ENCODE measurements around the gene SGSM2. TPM values are rescaled to one million over a fixed set of nuclear protein-coding genes. Genes with fewer than 3 reads are reported as not detected.
A peak's percentile ranks its signal among the peaks of the same experiment; 100 is the strongest.

Gene SGSM2
- polyA plus RNA-seq, 3 donors, result 3.0 to 130 (median 3.5) TPM

GRCh38 chr17:2363851-2364762, 26.8 kb downstream of the SGSM2 start:
- Histone ChIP-seq H3K4me3 (replicated peaks in 1 of 3; ENCODE audit: low read depth in 2 of 3, low read length in 3 of 3) (no peak overlapping the region), H2AFZ (ENCODE audit: insufficient read depth, low read depth, low read length, poor library complexity, severe bottlenecking) (no peak overlapping the region), H3K27ac (ENCODE audit: low read depth in 1 of 2, low read length in 2 of 2) (no peak overlapping the region), H4K20me1 (ENCODE audit: insufficient read depth, low read length) (no peaks in the 10 kb centered on the region), H3K9ac (ENCODE audit: insufficient read depth, low read length, poor library complexity, severe bottlenecking) (no peak overlapping the region), H3K36me3 (replicated peaks in 1 of 2; ENCODE audit: control insufficient read depth in 1 of 2, insufficient read depth in 2 of 2, low read length in 2 of 2) (peaks cover 11 to 33% of the 10 kb centered on the region in 2 donors), H3K9me3 (replicated peaks in 1 of 2; ENCODE audit: control insufficient read depth in 1 of 2, insufficient read depth in 1 of 2, low read length in 2 of 2) (no peaks in the 10 kb centered on the region), H3K4me2 (replicated peaks; ENCODE audit: extremely low read depth, low read length, poor library complexity, severe bottlenecking) (no peak overlapping the region), H3K4me1 (ENCODE audit: control insufficient read depth in 1 of 2, insufficient read depth in 2 of 2, low read length in 2 of 2) (no peaks in the 10 kb centered on the region), H3K27me3 (ENCODE audit: control insufficient read depth in 2 of 2, insufficient read depth in 2 of 2, low read length in 2 of 2) (no peaks in the 10 kb centered on the region), H3K79me2 (ENCODE audit: insufficient read depth, low read length) (no peaks in the 10 kb centered on the region)
- peak overlapping the region in 1 of 7 donors; percentile 42 for H3K27ac Mint-ChIP-seq
- intact Hi-C loops (cut with micrococcal nuclease), result no loop called here
- peaks cover 6% of the 10 kb centered on the region for H3K4me1 Mint-ChIP-seq
- no peak for DNase-seq
- peaks cover 0 to 3% (median 0%) of the 10 kb centered on the region in 7 donors for H3K9me3 Mint-ChIP-seq
- WGBS (ENCODE audit: insufficient coverage), result 95% methylated on average over 17 of the region's 26 CpGs
- no peak for TF ChIP-seq CTCF (IDR thresholded peaks at IDR 0.05)
- H3K36me3 Mint-ChIP-seq, result peaks cover 33 to 49% of the 10 kb centered on the region in 2 donors
- H3K27me3 Mint-ChIP-seq (ENCODE audit: low read depth in 3 of 3), result peaks cover 0 to 2% (median 1%) of the 10 kb centered on the region in 3 donors
- no peak overlapping the region for H3K4me3 Mint-ChIP-seq

- Histone ChIP-seq H3K9ac (ENCODE audit: insufficient read depth, low read length, poor library complexity, severe bottlenecking) (no peak overlapping the region), H2AFZ (ENCODE audit: insufficient read depth, low read depth, low read length, poor library complexity, severe bottlenecking) (no peak overlapping the region), H3K36me3 (replicated peaks in 1 of 2; ENCODE audit: control insufficient read depth in 1 of 2, insufficient read depth in 2 of 2, low read length in 2 of 2) (peaks cover 11 to 33% of the 10 kb centered on the region in 2 donors), H3K9me3 (replicated peaks in 1 of 2; ENCODE audit: control insufficient read depth in 1 of 2, insufficient read depth in 1 of 2, low read length in 2 of 2) (no peaks in the 10 kb centered on the region), H3K4me1 (ENCODE audit: control insufficient read depth in 1 of 2, insufficient read depth in 2 of 2, low read length in 2 of 2) (no peaks in the 10 kb centered on the region), H4K20me1 (ENCODE audit: insufficient read depth, low read length) (no peaks in the 10 kb centered on the region), H3K27me3 (ENCODE audit: control insufficient read depth in 2 of 2, insufficient read depth in 2 of 2, low read length in 2 of 2) (no peaks in the 10 kb centered on the region), H3K27ac (ENCODE audit: low read depth in 1 of 2, low read length in 2 of 2) (no peak overlapping the region), H3K4me3 (replicated peaks in 1 of 3; ENCODE audit: low read depth in 2 of 3, low read length in 3 of 3) (no peak overlapping the region), H3K79me2 (ENCODE audit: insufficient read depth, low read length) (no peaks in the 10 kb centered on the region), H3K4me2 (replicated peaks; ENCODE audit: extremely low read depth, low read length, poor library complexity, severe bottlenecking) (no peak overlapping the region)
- DNase-seq, result no peak
- no peak for TF ChIP-seq CTCF (IDR thresholded peaks at IDR 0.05)
- intact Hi-C loops (cut with micrococcal nuclease), result no loop called here
- H3K27ac Mint-ChIP-seq, result no peak overlapping the region
- peaks cover 11% of the 10 kb centered on the region for H3K4me1 Mint-ChIP-seq
- peaks cover 0 to 2% (median 1%) of the 10 kb centered on the region in 3 donors for H3K27me3 Mint-ChIP-seq (ENCODE audit: low read depth in 3 of 3)
- 93% methylated on average over 9 of the region's 12 CpGs for WGBS (ENCODE audit: insufficient coverage)
- no peak overlapping the region for H3K4me3 Mint-ChIP-seq
- peaks cover 0 to 2% (median 0%) of the 10 kb centered on the region in 7 donors for H3K9me3 Mint-ChIP-seq
- H3K36me3 Mint-ChIP-seq, result peaks cover 33 to 48% of the 10 kb centered on the region in 2 donors
Observed at GRCh38 chr17:2364763-2365116, 27.4 kb downstream of the SGSM2 start.

All from CD14-positive monocyte (primary cell).